ENCODE data around the gene TNN.

GRCh38 chr1:175094626-175095025, 27.0 kb downstream of the TNN start:
- TF ChIP-seq CTCF (IDR thresholded peaks at IDR 0.05) (no peak), POLR2A (IDR thresholded peaks at IDR 0.05) (no peak), EP300 (IDR thresholded peaks at IDR 0.05) (no peak)
